Immature natural killer cell (primary cell): Measurements from ENCODE around the gene GPR146. TPM values are rescaled to one million over a fixed set of nuclear protein-coding genes. Genes with fewer than 3 reads are reported as not detected.
A peak's percentile ranks its signal among the peaks of the same experiment; 100 is the strongest.
"Not testable (repeated sequence)": the region's sequence is repeated elsewhere in the genome, so short reads cannot be mapped to it uniquely, and the experiment has no call there.

Experiments used
- DNase-seq, 3 donors: peaks; one replicate each; pipeline ENCODE4 v3.0.0; 2022; ENCODE audit warnings: mixed read lengths in 1 of 3
- H3K27ac Mint-ChIP-seq, 6 donors: one replicate each; pipeline ENCODE4 v1.8.0; 2020; ENCODE audit warnings: mixed read lengths in 6 of 6, mild to moderate bottlenecking in 5 of 6, inconsistent platforms in 4 of 6, moderate library complexity in 3 of 6
- H3K27me3 Mint-ChIP-seq, 3 donors: one replicate each; pipeline ENCODE4 v1.8.0; 2020 to 2021; ENCODE audit warnings: low read depth in 3 of 3, mild to moderate bottlenecking in 3 of 3, mixed read lengths in 3 of 3, moderate library complexity in 3 of 3, inconsistent platforms in 1 of 3
- H3K36me3 Mint-ChIP-seq, 3 donors: one replicate each; pipeline ENCODE4 v1.8.0; 2020; ENCODE audit warnings: mixed read lengths in 3 of 3, inconsistent platforms in 2 of 3, mild to moderate bottlenecking in 2 of 3
- H3K4me1 Mint-ChIP-seq, 2 donors: one replicate each; pipeline ENCODE4 v1.8.0; 2020; ENCODE audit warnings: inconsistent platforms in 2 of 2, mild to moderate bottlenecking in 2 of 2, mixed read lengths in 2 of 2, moderate library complexity in 1 of 2
- H3K4me3 Mint-ChIP-seq, 5 donors: one replicate each; pipeline ENCODE4 v1.8.0; 2020; ENCODE audit warnings: mild to moderate bottlenecking in 5 of 5, mixed read lengths in 5 of 5, inconsistent platforms in 3 of 5, moderate library complexity in 3 of 5
- H3K9me3 Mint-ChIP-seq, 6 donors: one replicate each; pipeline ENCODE4 v1.8.0; 2020; ENCODE audit warnings: mild to moderate bottlenecking in 6 of 6, mixed read lengths in 6 of 6, inconsistent platforms in 4 of 6, moderate library complexity in 3 of 6
- polyA plus RNA-seq, 3 donors: library from polyadenylated mRNA; unstranded; fragments of 300-500 nt; fragmentation: Illumina TruSeq; gene quantifications; one replicate each; pipeline ENCODE4 v1.2.3, GENCODE V29; 2021

GPR146 gene
- polyA plus RNA-seq, 3 donors from 2014 or later: 1.1 to 1.9 TPM; not detected in 1

GRCh38 chr7:1032536-1033181, 11.7 kb upstream of the GPR146 start:
- no peak for DNase-seq
- H3K27ac Mint-ChIP-seq: peak overlapping the region in 4 of 6 donors; percentile 50 to 93 (median 87)

GRCh38 chr7:1033546-1034145, 10.7 kb upstream of the GPR146 start:
- Mint-ChIP-seq H3K27ac (peak overlapping the region; percentile 16 to 93 (median 84)), H3K4me3 (peak overlapping the region; percentile 33 to 58 (median 51)), H3K4me1 (peaks cover 26 to 39% of the 10 kb centered on the region in 2 donors), H3K27me3 (peaks cover 2 to 5% (median 4%) of the 10 kb centered on the region in 3 donors), H3K9me3 (no peaks in the 10 kb centered on the region), H3K36me3 (no peaks in the 10 kb centered on the region)
- peak; percentile 62 to 73 (median 72) for DNase-seq

More at GRCh38 chr7:1032536-1033181, 11.7 kb upstream of the GPR146 start:
- Mint-ChIP-seq H3K36me3 (no peaks in the 10 kb centered on the region), H3K4me3 (peak overlapping the region in 4 of 5 donors; percentile 15 to 58 (median 48)), H3K27me3 (peaks cover 2 to 5% (median 4%) of the 10 kb centered on the region in 3 donors), H3K9me3 (no peaks in the 10 kb centered on the region), H3K4me1 (peaks cover 27 to 40% of the 10 kb centered on the region in 2 donors)

GRCh38 chr7:1034769-1035168, 9.6 kb upstream of the GPR146 start:
- H3K36me3 Mint-ChIP-seq, H3K4me3 Mint-ChIP-seq: not testable (repeated sequence)
- peak overlapping the region in 2 of 6 donors; percentile 5 to 27 for H3K27ac Mint-ChIP-seq

GRCh38 chr7:1036164-1036928, 8.0 kb upstream of the GPR146 start:
- DNase-seq, H3K9me3 Mint-ChIP-seq, H3K4me3 Mint-ChIP-seq, H3K27me3 Mint-ChIP-seq, H3K27ac Mint-ChIP-seq, H3K36me3 Mint-ChIP-seq: not testable (repeated sequence)
- H3K4me1 Mint-ChIP-seq: peaks cover 27 to 29% of the 10 kb centered on the region in 2 donors

More at GRCh38 chr7:1034769-1035168, 9.6 kb upstream of the GPR146 start:
- not testable (repeated sequence) for DNase-seq, H3K27me3 Mint-ChIP-seq, H3K9me3 Mint-ChIP-seq
- H3K4me1 Mint-ChIP-seq: peaks cover 19 to 32% of the 10 kb centered on the region in 2 donors

- Mint-ChIP-seq H3K27ac (peak overlapping the region in 2 of 6 donors; percentile 10 to 34), H3K27me3 (peaks cover 21 to 26% (median 24%) of the 10 kb centered on the region in 3 donors), H3K4me1 (peaks cover 35 to 43% of the 10 kb centered on the region in 2 donors)
- H3K9me3 Mint-ChIP-seq, DNase-seq, H3K36me3 Mint-ChIP-seq, H3K4me3 Mint-ChIP-seq: not testable (repeated sequence)
Measured at GRCh38 chr7:1040233-1040632, 4.1 kb upstream of the GPR146 start.

- Mint-ChIP-seq H3K36me3 (no peaks in the 10 kb centered on the region), H3K9me3 (no peaks in the 10 kb centered on the region), H3K4me1 (peaks cover 40 to 49% of the 10 kb centered on the region in 2 donors), H3K27ac (peak overlapping the region in 3 of 6 donors; percentile 34 to 84 (median 75)), H3K27me3 (peaks cover 23 to 26% (median 24%) of the 10 kb centered on the region in 3 donors), H3K4me3 (peak overlapping the region in 2 of 5 donors; percentile 14 to 69)
- no peak for DNase-seq
Measured at GRCh38 chr7:1040790-1041189, 3.6 kb upstream of the GPR146 start.

GRCh38 chr7:1041551-1042491, 2.5 kb upstream of the GPR146 start:
- Mint-ChIP-seq H3K9me3 (no peaks in the 10 kb centered on the region), H3K4me1 (peaks cover 44 to 55% of the 10 kb centered on the region in 2 donors), H3K4me3 (peak overlapping the region; percentile 73 to 86 (median 78)), H3K27ac (peak overlapping the region; percentile 68 to 95 (median 90)), H3K36me3 (no peaks in the 10 kb centered on the region), H3K27me3 (peaks cover 23 to 24% (median 24%) of the 10 kb centered on the region in 3 donors)
- DNase-seq: peak; percentile 87 to 89 (median 87)

GRCh38 chr7:1042492-1042833, 1.9 kb upstream of the GPR146 start:
- Mint-ChIP-seq H3K4me1 (peaks cover 44 to 55% of the 10 kb centered on the region in 2 donors), H3K27ac (peak overlapping the region; percentile 68 to 95 (median 90)), H3K9me3 (no peaks in the 10 kb centered on the region)

GRCh38 chr7:1043552-1044188, 676 bp upstream of the GPR146 start:
- no peak for DNase-seq
- Mint-ChIP-seq H3K36me3 (no peaks in the 10 kb centered on the region), H3K4me1 (peaks cover 44 to 55% of the 10 kb centered on the region in 2 donors), H3K27ac (peak overlapping the region; percentile 62 to 81 (median 67)), H3K27me3 (peaks cover 23 to 27% (median 24%) of the 10 kb centered on the region in 3 donors), H3K9me3 (no peaks in the 10 kb centered on the region), H3K4me3 (peak overlapping the region; percentile 73 to 86 (median 79))

More at GRCh38 chr7:1042492-1042833, 1.9 kb upstream of the GPR146 start:
- Mint-ChIP-seq H3K27me3 (peaks cover 23 to 26% (median 24%) of the 10 kb centered on the region in 3 donors), H3K4me3 (peak overlapping the region; percentile 73 to 86 (median 78)), H3K36me3 (no peaks in the 10 kb centered on the region)
- DNase-seq: no peak

GRCh38 chr7:1045069-1046063, 1.0 kb downstream of the GPR146 start:
- no peak for DNase-seq
- Mint-ChIP-seq H3K27ac (peak overlapping the region in 4 of 6 donors; percentile 54 to 86 (median 84)), H3K4me1 (peaks cover 49 to 53% of the 10 kb centered on the region in 2 donors), H3K27me3 (peaks cover 24 to 27% (median 26%) of the 10 kb centered on the region in 3 donors), H3K36me3 (no peaks in the 10 kb centered on the region), H3K4me3 (peak overlapping the region; percentile 81 to 90 (median 88)), H3K9me3 (no peaks in the 10 kb centered on the region)

- H3K9me3 Mint-ChIP-seq: no peaks in the 10 kb centered on the region
- no peak overlapping the region for H3K4me3 Mint-ChIP-seq
- peaks cover 12 to 19% (median 18%) of the 10 kb centered on the region in 3 donors for H3K27me3 Mint-ChIP-seq
- H3K27ac Mint-ChIP-seq: no peak overlapping the region
- peaks cover 38 to 40% of the 10 kb centered on the region in 2 donors for H3K4me1 Mint-ChIP-seq
- no peaks in the 10 kb centered on the region for H3K36me3 Mint-ChIP-seq
- DNase-seq: no peak
Measured at GRCh38 chr7:1046722-1047679, 2.7 kb downstream of the GPR146 start.
